WTC11 (cell line): ENCODE results near the gene FLT4.

ENCODE experiments used
- ATF1 ChIP-seq: sonication (generic); formaldehyde crosslinking; IDR thresholded peaks from 2 replicates; pipeline ENCODE4 v1.8.1; 2023; ENCODE audit warnings: mild to moderate bottlenecking, moderate library complexity, missing genetic modification reagents
- CREM ChIP-seq: sonication (generic); formaldehyde crosslinking; IDR thresholded peaks from 2 replicates; pipeline ENCODE4 v1.8.1; 2022; ENCODE audit warnings: mild to moderate bottlenecking, missing genetic modification reagents, moderate library complexity
- CTCF ChIP-seq: fragments of 200-600 bp; IDR thresholded peaks from 2 replicates; pipeline ENCODE4 v1.8.0; 2022; ENCODE audit warnings: antibody characterized with exemption
- ESRRA ChIP-seq: sonication (generic); formaldehyde crosslinking; IDR thresholded peaks from 2 replicates; pipeline ENCODE4 v1.8.1; 2022; ENCODE audit warnings: mild to moderate bottlenecking, missing genetic modification reagents, borderline replicate concordance
- ETV6 ChIP-seq: sonication (generic); formaldehyde crosslinking; IDR thresholded peaks from 2 replicates; pipeline ENCODE4 v1.8.1; 2022; ENCODE audit warnings: mild to moderate bottlenecking, missing genetic modification reagents
- NR3C1 ChIP-seq: sonication (generic); formaldehyde crosslinking; conservative IDR thresholded peaks from 2 replicates; pipeline ENCODE4 v1.8.1; 2023; ENCODE audit warnings: low read depth, mild to moderate bottlenecking, missing genetic modification reagents
- SP1 ChIP-seq: sonication (generic); formaldehyde crosslinking; conservative IDR thresholded peaks from 2 replicates; pipeline ENCODE4 v1.8.1; 2022; ENCODE audit warnings: missing genetic modification reagents
- TEAD4 ChIP-seq: sonication (generic); formaldehyde crosslinking; IDR thresholded peaks from 2 replicates; pipeline ENCODE4 v1.8.0; 2022; ENCODE audit warnings: mild to moderate bottlenecking, missing genetic modification reagents
- ZBTB21 ChIP-seq: sonication (generic); formaldehyde crosslinking; IDR thresholded peaks from 2 replicates; pipeline ENCODE4 v1.8.1; 2023; ENCODE audit warnings: mild to moderate bottlenecking, missing genetic modification reagents, borderline replicate concordance
- ZNF138 ChIP-seq: sonication (generic); formaldehyde crosslinking; conservative IDR thresholded peaks from 2 replicates; pipeline ENCODE4 v1.8.1; 2022; ENCODE audit warnings: mild to moderate bottlenecking, moderate library complexity, missing genetic modification reagents
- TF ChIP-seq, protein P1 (sequence below): sonication (generic); formaldehyde crosslinking; IDR thresholded peaks from 2 replicates; pipeline ENCODE4 v1.8.0; 2022; ENCODE audit warnings: mild to moderate bottlenecking, missing genetic modification reagents
- TF ChIP-seq, protein P2 (sequence below): sonication (generic); formaldehyde crosslinking; IDR thresholded peaks from 2 replicates; pipeline ENCODE4 v1.8.0; 2022; ENCODE audit warnings: mild to moderate bottlenecking, missing genetic modification reagents
- TF ChIP-seq, protein P3 (sequence below): sonication (generic); formaldehyde crosslinking; IDR thresholded peaks from 2 replicates; pipeline ENCODE4 v1.8.1; 2022; ENCODE audit warnings: low read depth, mild to moderate bottlenecking, moderate library complexity, missing genetic modification reagents, borderline replicate concordance

- TF ChIP-seq CTCF: no peak
- TF ChIP-seq, protein P1, sequence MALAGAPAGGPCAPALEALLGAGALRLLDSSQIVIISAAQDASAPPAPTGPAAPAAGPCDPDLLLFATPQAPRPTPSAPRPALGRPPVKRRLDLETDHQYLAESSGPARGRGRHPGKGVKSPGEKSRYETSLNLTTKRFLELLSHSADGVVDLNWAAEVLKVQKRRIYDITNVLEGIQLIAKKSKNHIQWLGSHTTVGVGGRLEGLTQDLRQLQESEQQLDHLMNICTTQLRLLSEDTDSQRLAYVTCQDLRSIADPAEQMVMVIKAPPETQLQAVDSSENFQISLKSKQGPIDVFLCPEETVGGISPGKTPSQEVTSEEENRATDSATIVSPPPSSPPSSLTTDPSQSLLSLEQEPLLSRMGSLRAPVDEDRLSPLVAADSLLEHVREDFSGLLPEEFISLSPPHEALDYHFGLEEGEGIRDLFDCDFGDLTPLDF (CRISPR knock-in tag): no peak
- no peak for TF ChIP-seq ESRRA (CRISPR knock-in tag)
- TF ChIP-seq, protein P2, sequence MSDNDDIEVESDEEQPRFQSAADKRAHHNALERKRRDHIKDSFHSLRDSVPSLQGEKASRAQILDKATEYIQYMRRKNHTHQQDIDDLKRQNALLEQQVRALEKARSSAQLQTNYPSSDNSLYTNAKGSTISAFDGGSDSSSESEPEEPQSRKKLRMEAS: no peak
- TF ChIP-seq, protein P3, sequence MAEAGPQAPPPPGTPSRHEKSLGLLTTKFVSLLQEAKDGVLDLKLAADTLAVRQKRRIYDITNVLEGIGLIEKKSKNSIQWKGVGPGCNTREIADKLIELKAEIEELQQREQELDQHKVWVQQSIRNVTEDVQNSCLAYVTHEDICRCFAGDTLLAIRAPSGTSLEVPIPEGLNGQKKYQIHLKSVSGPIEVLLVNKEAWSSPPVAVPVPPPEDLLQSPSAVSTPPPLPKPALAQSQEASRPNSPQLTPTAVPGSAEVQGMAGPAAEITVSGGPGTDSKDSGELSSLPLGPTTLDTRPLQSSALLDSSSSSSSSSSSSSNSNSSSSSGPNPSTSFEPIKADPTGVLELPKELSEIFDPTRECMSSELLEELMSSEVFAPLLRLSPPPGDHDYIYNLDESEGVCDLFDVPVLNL (CRISPR knock-in tag): no peak
- TF ChIP-seq NR3C1 (CRISPR knock-in tag): no peak
- TF ChIP-seq SP1 (CRISPR knock-in tag): no peak
- no peak for TF ChIP-seq ZNF138 (CRISPR knock-in tag)
- TF ChIP-seq CREM (CRISPR knock-in tag): 0 out of 2 replicates have a peak, but pooled peaks have one; percentile 23
- no peak for TF ChIP-seq TEAD4 (CRISPR knock-in tag)
- TF ChIP-seq ZBTB21 (CRISPR knock-in tag): no peak
- no peak for TF ChIP-seq ETV6 (CRISPR knock-in tag)
- no peak for TF ChIP-seq ATF1 (CRISPR knock-in tag)
Measured at GRCh38 chr5:180591311-180591887, 58.0 kb downstream of the FLT4 start, which contains the start of gene SCGB3A1.
